CD4-positive, alpha-beta T cell treated with Interleukin-4 for 4 hours (primary cell): ENCODE data around the gene NDUFAF2.
"Not testable (repeated sequence)": the region's sequence is repeated elsewhere in the genome, so short reads cannot be mapped to it uniquely, and the experiment has no call there.

ENCODE experiments used
- DNase-seq: peaks from one replicate; pipeline ENCODE4 v3.0.0-alpha.2; 2020

NDUFAF2 gene

GRCh38 chr5:61184708-61185107 lies 239.7 kb downstream of the NDUFAF2 start:
- no peak for DNase-seq

- DNase-seq, result no peak
Observed at GRCh38 chr5:61186634-61187033, 241.6 kb downstream of the NDUFAF2 start.

GRCh38 chr5:61187352-61187751 lies 242.3 kb downstream of the NDUFAF2 start:
- DNase-seq, result not testable (repeated sequence)

GRCh38 chr5:61187826-61188225 lies 242.8 kb downstream of the NDUFAF2 start:
- not testable (repeated sequence) for DNase-seq

- DNase-seq, result no peak
Observed at GRCh38 chr5:61198606-61199005, 253.6 kb downstream of the NDUFAF2 start.

- no peak for DNase-seq
Observed at GRCh38 chr5:61200582-61201155, 255.7 kb downstream of the NDUFAF2 start.

GRCh38 chr5:61202213-61202612 lies 257.2 kb downstream of the NDUFAF2 start:
- DNase-seq, result no peak
